ENCODE data around the gene CCDC85B.

- no peak for TF ChIP-seq POLR2A (IDR thresholded peaks at IDR 0.05)
- TF ChIP-seq, protein P1, sequence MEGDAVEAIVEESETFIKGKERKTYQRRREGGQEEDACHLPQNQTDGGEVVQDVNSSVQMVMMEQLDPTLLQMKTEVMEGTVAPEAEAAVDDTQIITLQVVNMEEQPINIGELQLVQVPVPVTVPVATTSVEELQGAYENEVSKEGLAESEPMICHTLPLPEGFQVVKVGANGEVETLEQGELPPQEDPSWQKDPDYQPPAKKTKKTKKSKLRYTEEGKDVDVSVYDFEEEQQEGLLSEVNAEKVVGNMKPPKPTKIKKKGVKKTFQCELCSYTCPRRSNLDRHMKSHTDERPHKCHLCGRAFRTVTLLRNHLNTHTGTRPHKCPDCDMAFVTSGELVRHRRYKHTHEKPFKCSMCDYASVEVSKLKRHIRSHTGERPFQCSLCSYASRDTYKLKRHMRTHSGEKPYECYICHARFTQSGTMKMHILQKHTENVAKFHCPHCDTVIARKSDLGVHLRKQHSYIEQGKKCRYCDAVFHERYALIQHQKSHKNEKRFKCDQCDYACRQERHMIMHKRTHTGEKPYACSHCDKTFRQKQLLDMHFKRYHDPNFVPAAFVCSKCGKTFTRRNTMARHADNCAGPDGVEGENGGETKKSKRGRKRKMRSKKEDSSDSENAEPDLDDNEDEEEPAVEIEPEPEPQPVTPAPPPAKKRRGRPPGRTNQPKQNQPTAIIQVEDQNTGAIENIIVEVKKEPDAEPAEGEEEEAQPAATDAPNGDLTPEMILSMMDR (IDR thresholded peaks at IDR 0.05) = no peak
Observed at GRCh38 chr11:65883058-65883761, 7.3 kb upstream of the CCDC85B start.

Measured in esophagus squamous epithelium (tissue), 4 donors.